Fibroblast of lung (primary cell): ENCODE data around the gene GRB2. TPM values are rescaled to one million over a fixed set of nuclear protein-coding genes. Genes with fewer than 3 reads are reported as not detected.

Experiments
- DNase-seq, 2 donors: peaks; one replicate each; pipeline versions ENCODE4 v3.0.0 to v3.0.0-alpha.2; 2010; ENCODE audit warnings: low read depth in 2 of 2
- H2AFZ ChIP-seq: 2 replicates; pipeline ENCODE4 v1.5.1; 2012; ENCODE audit warnings: low read length, control low read depth, inconsistent platforms
- H3K27ac ChIP-seq: 2 replicates; pipeline ENCODE4 v1.5.1; 2011; ENCODE audit warnings: low read length, control low read depth; ENCODE audit not compliant: insufficient read depth
- H3K27me3 ChIP-seq: 2 replicates; pipeline ENCODE4 v1.5.1; 2011; ENCODE audit warnings: mild to moderate bottlenecking, low read length; ENCODE audit not compliant: control insufficient read depth, insufficient read depth
- H3K36me3 ChIP-seq: 2 replicates; pipeline ENCODE4 v1.5.1; 2011; ENCODE audit warnings: low read length; ENCODE audit not compliant: control insufficient read depth, insufficient read depth
- H3K4me1 ChIP-seq: 2 replicates; pipeline ENCODE4 v1.5.1; 2011; ENCODE audit warnings: low read length; ENCODE audit not compliant: control insufficient read depth, insufficient read depth; ENCODE audit errors: extremely low read depth
- H3K4me2 ChIP-seq: 2 replicates; pipeline ENCODE4 v1.5.1; 2011; ENCODE audit warnings: low read length, control low read depth; ENCODE audit not compliant: insufficient read depth; ENCODE audit errors: extremely low read depth
- H3K4me3 ChIP-seq, 4 experiments: fragments of 200-600 bp in 1 of 4; sonication (generic) in 1 of 4; replicated peaks in 1 of 4; 2 replicates each; pipeline ENCODE4 v1.5.1; 2011 to 2016; ENCODE audit warnings: low read length in 4 of 4, low read depth in 3 of 4, mild to moderate bottlenecking in 3 of 4, control low read depth in 2 of 4, inconsistent platforms in 1 of 4, mixed read lengths in 1 of 4; ENCODE audit not compliant: insufficient read depth in 1 of 4; ENCODE audit errors: control extremely low read depth in 1 of 4
- H3K79me2 ChIP-seq: 2 replicates; pipeline ENCODE4 v1.5.1; 2012; ENCODE audit warnings: mild to moderate bottlenecking, low read length, inconsistent platforms; ENCODE audit not compliant: control insufficient read depth, insufficient read depth
- H3K9ac ChIP-seq: 2 replicates; pipeline ENCODE4 v1.5.1; 2011; ENCODE audit warnings: mild to moderate bottlenecking, low read length, control low read depth; ENCODE audit not compliant: insufficient read depth
- H3K9me3 ChIP-seq: 2 replicates; pipeline ENCODE4 v1.5.1; 2012; ENCODE audit warnings: low read depth, low read length; ENCODE audit not compliant: control insufficient read depth, insufficient read depth
- H4K20me1 ChIP-seq: 2 replicates; pipeline ENCODE4 v1.5.1; 2011; ENCODE audit warnings: low read length; ENCODE audit not compliant: control insufficient read depth, insufficient read depth; ENCODE audit errors: extremely low read depth
- CTCF ChIP-seq, 2 donors: IDR thresholded peaks in 1 of 2; conservative IDR thresholded peaks in 1 of 2; 1 replicate in 1 of 2; 2 replicates in 1 of 2; pipeline ENCODE4 v1.5.1; 2011 to 2012; ENCODE audit warnings: low read length in 2 of 2, control low read depth in 1 of 2, inconsistent platforms in 1 of 2, low read depth in 1 of 2, mild to moderate bottlenecking in 1 of 2
- EZH2 ChIP-seq: IDR thresholded peaks from 2 replicates; pipeline ENCODE4 v1.5.1; 2012; ENCODE audit warnings: low read length, control low read depth, mild to moderate bottlenecking; ENCODE audit errors: missing control alignments
- polyA plus RNA-seq, 2 donors: library from polyadenylated mRNA; depleted of rRNA in 1 of 2; stranded (reverse) in 1 of 2; unstranded in 1 of 2; fragments of >200 nt; gene quantifications; 2 replicates each; pipeline ENCODE4 v1.2.1, GENCODE V29; 2011 to 2012; ENCODE audit warnings: missing spikeins in 1 of 2
- total RNA-seq: library from RNA; depleted of rRNA; stranded (reverse); fragments of >200 nt; gene quantifications from 2 replicates; pipeline ENCODE4 v1.2.1, GENCODE V29; 2014

GRB2 gene
- total and polyA plus RNA-seq, 2 donors (not counting 1 experiment from before 2014, with no cell fraction given): 68.9 to 69.7 TPM

- Histone ChIP-seq H3K79me2 (peaks cover 16% of the 10 kb centered on the region), H3K27me3 (no peaks in the 10 kb centered on the region), H4K20me1 (no peaks in the 10 kb centered on the region)
Measured at GRCh38 chr17:75341784-75342486, 63.5 kb downstream of the GRB2 start.

GRCh38 chr17:75340631-75341030 is 64.8 kb downstream of the GRB2 start:
- Histone ChIP-seq H3K9ac (no peak overlapping the region), H3K27ac (no peak overlapping the region), H3K4me3 (no peak overlapping the region), H4K20me1 (no peaks in the 10 kb centered on the region), H3K27me3 (no peaks in the 10 kb centered on the region), H3K9me3 (no peaks in the 10 kb centered on the region), H3K79me2 (peaks cover 14% of the 10 kb centered on the region), H3K4me2 (no peak overlapping the region), H3K4me1 (no peaks in the 10 kb centered on the region), H3K36me3 (no peaks in the 10 kb centered on the region), H2AFZ (no peak overlapping the region)
- DNase-seq: peak in 1 of 2 donors; percentile 62
- TF ChIP-seq CTCF (conservative IDR thresholded peaks at IDR 0.05 in 1 of 2, IDR thresholded peaks at IDR 0.05 in 1 of 2; ENCODE audit: low read depth in 1 of 2, low read length in 2 of 2): no peak
- no peak for TF ChIP-seq EZH2

More at GRCh38 chr17:75341784-75342486, 63.5 kb downstream of the GRB2 start:
- no peaks in the 10 kb centered on the region for H3K9me3 ChIP-seq
- no peak overlapping the region for H3K4me3 ChIP-seq
- peak in 1 of 2 donors; percentile 44 for DNase-seq
- no peak for TF ChIP-seq EZH2
- no peak for TF ChIP-seq CTCF (conservative IDR thresholded peaks at IDR 0.05 in 1 of 2, IDR thresholded peaks at IDR 0.05 in 1 of 2; ENCODE audit: low read depth in 1 of 2, low read length in 2 of 2)
- no peak overlapping the region for H3K27ac ChIP-seq
- no peak overlapping the region for H3K4me2 ChIP-seq
- no peaks in the 10 kb centered on the region for H3K4me1 ChIP-seq
- H2AFZ ChIP-seq: no peak overlapping the region
- no peaks in the 10 kb centered on the region for H3K36me3 ChIP-seq
- no peak overlapping the region for H3K9ac ChIP-seq

- no peak for DNase-seq
- H3K36me3 ChIP-seq: no peaks in the 10 kb centered on the region
- no peak overlapping the region for H2AFZ ChIP-seq
- no peaks in the 10 kb centered on the region for H3K4me1 ChIP-seq
- H3K4me3 ChIP-seq: no peak overlapping the region
- no peaks in the 10 kb centered on the region for H4K20me1 ChIP-seq
- H3K9ac ChIP-seq: no peak overlapping the region
- no peaks in the 10 kb centered on the region for H3K27me3 ChIP-seq
- H3K4me2 ChIP-seq: no peak overlapping the region
- no peaks in the 10 kb centered on the region for H3K9me3 ChIP-seq
- no peak overlapping the region for H3K27ac ChIP-seq
- TF ChIP-seq EZH2 (no peak), CTCF (conservative IDR thresholded peaks at IDR 0.05 in 1 of 2, IDR thresholded peaks at IDR 0.05 in 1 of 2; ENCODE audit: low read depth in 1 of 2, low read length in 2 of 2) (no peak)
- H3K79me2 ChIP-seq: peaks cover 15% of the 10 kb centered on the region
Measured at GRCh38 chr17:75339971-75340370, 65.5 kb downstream of the GRB2 start.
